HG03575 (cell line): ENCODE results near the gene RANGAP1.
"Not testable (repeated sequence)": the region's sequence is repeated elsewhere in the genome, so short reads cannot be mapped to it uniquely, and the experiment has no call there.

Experiments used
- ATAC-seq: cut with Tn5 transposase; IDR thresholded peaks from one replicate; pipeline ENCODE4 v1.9.1; 2021; ENCODE audit not compliant: unreplicated experiment, insufficient number of reproducible peaks, low FRiP score; ENCODE audit errors: extremely low read depth

The RANGAP1 gene

GRCh38 chr22:41264408-41264941, 21.5 kb downstream of the RANGAP1 start:
- no peak for ATAC-seq

- no peak for ATAC-seq
These were observed 22.3 kb downstream of the RANGAP1 start for GRCh38 chr22:41263704-41264103.

- no peak for ATAC-seq
These were observed 23.7 kb downstream of the RANGAP1 start for GRCh38 chr22:41262250-41262765.

DNA sequence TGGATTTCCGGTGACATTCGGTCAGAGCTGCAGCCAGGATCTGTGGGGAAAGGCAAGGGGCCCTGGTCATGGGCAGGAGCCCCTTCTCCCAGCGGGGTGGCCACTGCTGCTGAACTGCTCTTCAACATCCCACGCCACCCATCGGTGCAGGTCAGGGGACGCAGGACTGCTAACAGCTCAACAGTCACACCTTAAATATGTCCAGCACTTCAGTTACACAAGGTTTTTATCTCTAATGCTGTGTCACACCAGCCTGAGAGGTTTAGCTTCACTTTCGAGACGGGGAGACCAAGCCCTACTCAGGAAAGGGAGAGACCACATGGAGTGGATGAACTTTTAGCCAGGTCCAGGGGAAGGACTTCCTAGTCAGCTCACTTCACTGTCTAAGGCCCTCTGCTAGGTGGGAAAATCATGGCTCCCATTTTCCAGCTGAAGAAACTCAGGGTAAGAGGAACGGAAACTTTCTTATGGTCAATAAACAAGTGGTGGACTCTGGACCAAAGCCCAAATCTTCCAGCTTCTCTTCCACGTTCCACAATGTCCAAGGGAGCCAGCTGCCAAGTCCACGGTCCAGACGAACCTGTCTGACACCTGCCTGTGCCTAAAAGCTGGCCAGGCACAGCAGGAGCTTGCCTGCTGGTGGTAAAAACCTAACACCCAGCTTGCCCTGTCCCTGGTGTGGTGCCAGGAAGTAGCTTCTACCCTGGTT, 24.3 kb downstream of the RANGAP1 start:
- ATAC-seq: no peak

DNA sequence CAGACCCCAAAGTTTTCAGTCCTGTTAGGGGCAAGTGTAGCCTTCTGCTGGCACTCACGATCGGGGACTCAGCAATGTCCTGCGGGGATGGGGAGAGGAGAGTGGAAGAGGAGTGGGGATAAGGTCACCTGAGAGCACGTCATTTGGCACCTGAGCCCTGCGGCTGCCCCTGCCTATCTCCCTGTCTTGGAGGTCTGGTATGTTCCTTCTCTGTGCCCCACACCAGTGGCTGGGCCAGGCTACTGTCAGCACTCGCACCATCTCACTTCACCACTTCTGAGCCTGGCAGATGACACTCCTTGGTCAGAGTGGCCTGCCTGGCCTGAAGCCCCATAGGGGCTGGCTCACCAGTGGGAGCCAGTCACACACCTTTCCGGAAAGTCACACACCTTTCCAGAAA, 25.1 kb downstream of the RANGAP1 start:
- ATAC-seq: no peak

DNA sequence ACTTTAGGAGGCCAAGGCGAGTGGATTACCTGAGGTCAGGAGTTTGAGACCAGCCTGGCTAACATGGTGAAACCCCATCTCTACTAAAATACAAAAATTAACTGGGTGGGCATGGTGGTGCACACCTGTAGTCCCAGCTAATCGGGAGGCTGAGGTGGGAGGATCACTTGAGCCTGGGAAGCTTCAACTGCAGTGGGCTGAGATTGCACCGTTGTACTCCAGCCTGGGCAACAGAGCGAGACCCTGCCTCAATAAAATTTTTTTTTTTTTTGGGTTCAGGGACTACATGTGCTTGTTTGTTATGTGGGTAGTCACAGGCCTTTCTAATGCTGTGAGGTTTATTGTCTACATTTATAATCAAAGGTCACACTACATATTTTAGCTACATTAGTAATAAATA, 26.2 kb downstream of the RANGAP1 start:
- ATAC-seq: not testable (repeated sequence)

DNA sequence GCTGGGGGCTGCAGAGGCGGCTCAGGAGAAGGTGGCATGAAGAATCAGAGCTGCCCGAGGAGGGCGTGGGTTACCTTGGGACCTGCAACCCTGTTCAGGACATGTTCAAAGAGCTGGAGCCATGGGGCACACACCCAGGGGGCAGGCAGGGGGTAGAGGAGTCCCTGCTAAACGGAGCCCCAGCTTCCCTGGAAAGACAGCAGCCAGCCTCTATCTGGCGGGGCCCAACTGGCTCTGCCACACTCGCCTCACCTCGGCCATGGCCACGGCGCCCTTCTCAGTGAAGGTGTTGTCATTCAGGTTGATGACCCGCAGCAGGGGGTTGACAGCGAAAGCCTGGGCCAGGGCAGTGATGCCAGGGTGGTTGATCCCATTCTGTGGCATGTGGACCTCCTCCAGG, 28.3 kb downstream of the RANGAP1 start:
- no peak for ATAC-seq

GRCh38 chr22:41256254-41257253, 29.4 kb downstream of the RANGAP1 start:
- ATAC-seq: no peak

- ATAC-seq: no peak
These were observed 31.8 kb downstream of the RANGAP1 start for GRCh38 chr22:41254230-41254629.

DNA sequence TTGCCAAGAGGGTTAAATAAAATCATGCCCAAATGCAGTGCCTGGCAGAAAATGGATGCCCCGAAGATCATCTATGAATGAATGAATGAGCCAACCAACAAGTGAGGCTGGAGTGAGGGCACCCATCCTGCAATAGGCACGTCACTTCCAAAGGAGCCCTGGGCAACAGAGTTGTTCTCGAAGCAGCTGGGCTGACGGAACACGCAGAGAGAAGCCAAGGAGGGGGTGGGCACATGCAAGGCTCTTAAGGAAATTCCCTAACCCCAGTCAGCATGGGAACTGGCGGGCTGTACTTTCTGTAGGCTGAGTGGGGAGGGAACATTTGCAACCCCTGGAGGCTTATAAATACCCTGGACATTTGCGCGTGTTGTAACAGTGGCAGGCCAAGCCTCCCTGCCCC, 33.6 kb downstream of the RANGAP1 start:
- ATAC-seq: no peak

DNA sequence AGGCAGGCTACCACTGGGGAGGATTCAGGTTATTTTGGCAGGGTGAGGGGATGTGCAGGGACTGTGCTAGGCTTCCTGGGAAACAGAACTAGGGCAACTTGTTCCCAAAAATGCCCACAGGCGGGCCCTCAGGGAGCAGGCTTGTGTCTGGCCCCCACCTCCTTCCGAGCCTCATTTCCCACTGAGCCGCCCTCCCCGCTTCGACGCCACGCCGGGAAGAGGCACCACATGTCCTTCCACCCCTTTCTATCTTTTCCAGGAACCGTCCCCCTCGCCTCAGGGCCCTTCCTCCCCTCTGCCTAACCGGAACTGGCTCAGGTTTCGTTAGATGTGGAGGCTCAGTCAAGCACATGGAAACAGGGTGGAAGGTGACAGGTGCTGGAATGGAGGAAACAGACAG, 35.9 kb downstream of the RANGAP1 start:
- no peak for ATAC-seq

DNA sequence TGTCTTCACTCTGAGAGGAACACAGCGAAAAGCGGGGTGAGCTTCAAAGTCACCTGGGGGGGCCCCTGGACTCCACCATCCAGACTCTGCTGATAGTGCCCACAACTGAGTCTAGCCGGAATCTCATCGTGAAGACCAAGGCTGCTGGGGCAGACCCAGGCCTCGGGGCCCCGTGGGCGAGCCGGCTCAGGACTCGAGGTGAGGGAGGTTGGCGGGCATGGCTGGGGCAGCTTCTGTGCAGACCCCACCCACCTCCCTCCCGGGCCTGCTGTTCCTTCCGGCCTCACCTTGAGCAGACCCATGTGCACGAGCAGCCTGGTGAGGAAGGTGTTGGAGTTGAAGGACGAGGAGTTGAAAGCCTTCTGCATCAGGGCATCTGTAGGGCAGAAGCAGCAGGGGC, 36.5 kb downstream of the RANGAP1 start:
- no peak for ATAC-seq

GRCh38 chr22:41248758-41249157, 37.2 kb downstream of the RANGAP1 start:
- ATAC-seq: no peak

DNA sequence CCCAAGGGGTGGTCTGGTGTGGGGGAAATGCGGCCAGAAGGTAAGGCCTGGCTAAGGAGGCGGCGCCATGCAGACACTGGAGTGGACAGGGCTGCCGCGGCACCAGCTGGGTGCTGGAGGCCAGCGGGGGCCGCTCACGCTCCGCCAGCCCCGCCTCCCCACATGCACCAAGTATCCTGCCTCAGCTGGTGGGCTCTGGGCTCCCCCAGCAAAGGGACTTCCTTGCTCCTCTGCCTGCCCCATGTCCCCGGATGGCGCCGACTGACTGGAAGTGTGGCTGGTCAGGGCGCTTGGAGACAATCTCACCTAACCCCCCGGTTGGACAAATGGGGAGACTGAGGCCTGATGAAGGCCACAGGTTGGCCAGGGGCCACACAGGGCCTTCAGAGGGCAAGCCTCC, 37.7 kb downstream of the RANGAP1 start:
- no peak for ATAC-seq

- no peak for ATAC-seq
These were observed 38.3 kb downstream of the RANGAP1 start for GRCh38 chr22:41247703-41248102.

DNA sequence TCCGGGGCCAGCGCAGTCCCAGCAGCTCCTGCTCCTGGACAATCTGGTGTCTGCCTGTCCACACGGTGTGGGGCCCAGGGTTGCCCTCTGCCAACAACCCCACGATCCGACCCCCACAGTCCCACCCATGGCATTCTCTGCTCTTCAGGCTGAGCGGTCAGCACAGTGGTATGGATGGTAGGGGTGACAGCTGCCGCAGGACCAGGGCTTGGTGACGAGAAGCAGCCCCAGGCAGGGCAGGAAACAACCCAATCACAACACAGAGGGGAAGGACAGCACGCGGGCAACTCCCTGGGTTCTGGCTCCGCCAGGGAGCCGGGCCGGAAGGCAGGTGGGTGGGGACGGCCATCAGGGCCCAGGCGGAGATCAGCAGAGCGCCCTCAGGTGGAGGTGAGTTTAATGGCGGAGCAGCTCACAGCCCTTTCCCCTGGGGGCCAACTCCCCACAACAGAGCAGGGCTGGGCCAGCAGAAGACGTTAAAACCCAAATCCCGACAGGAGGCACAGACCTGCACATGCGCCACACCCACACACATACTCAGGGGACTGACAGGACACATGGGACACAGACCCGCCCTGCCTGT, 40.0 kb downstream of the RANGAP1 start:
- ATAC-seq: no peak

DNA sequence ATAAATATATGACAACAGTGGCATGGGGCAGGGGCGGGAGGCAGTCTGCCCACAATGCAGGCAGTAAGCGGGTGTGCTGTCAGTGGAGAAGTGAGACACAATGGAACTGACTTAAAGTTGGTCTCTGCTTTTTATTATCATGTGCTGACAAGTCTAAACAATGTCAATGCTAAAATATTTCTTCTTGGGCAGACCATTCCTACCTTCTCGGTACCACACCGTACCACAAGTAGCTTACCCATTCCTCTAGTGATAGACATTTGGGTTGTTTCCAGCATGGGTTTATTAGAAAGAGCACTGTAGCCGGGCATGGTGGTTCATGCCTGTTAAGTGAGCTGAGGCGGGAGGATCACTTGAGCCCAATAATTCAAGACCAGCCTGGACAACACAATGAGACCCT, 42.6 kb downstream of the RANGAP1 start:
- ATAC-seq: no peak

DNA sequence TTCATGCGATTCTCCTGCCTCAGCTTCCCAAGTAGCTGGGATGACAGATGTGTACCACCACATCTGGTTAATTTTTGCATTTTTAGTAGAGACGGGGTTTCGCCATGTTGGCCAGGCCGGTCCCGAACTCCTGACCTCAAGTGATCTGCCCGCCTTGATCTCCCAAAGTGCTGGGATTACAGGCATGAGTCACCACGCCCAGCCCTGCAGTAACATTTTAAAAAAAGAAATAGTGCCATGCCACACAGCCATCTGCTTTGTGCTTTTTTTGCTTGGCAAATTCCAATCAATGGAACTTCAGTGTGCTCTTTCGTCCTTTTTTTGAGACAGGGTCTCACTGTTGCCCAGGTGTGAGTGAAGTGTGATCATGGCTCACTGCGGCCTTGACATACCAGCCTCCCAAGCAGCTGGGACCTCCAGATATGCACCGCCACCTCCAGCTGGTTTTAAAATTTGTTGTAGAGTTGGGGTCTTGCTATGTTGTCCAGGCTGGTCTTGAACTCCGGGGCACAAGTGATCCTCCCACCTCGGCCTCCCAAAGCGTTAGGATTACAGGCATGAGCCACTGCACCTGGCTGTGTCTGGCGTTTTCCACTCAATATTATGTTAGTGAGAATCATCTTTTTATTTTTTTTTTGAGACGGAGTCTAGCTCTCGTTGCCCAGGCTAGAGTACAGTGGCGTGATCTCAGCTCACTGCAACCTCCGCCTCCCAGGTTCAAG, 43.4 kb downstream of the RANGAP1 start:
- ATAC-seq: no peak
